ENCODE measurements around the gene SLC66A1.
A peak's percentile ranks its signal among the peaks of the same experiment; 100 is the strongest.
"Not testable (repeated sequence)": the region's sequence is repeated elsewhere in the genome, so short reads cannot be mapped to it uniquely, and the experiment has no call there.

Gene SLC66A1

GRCh38 chr1:19311931-19312781 lies at the start of gene SLC66A1, which contains the start of gene AKR7A2:
Gene SLC66A1 (plus strand): TSS chr1:19312326. CDS start chr1:19317678, 5,352 bp downstream.
Gene AKR7A2 (minus strand): TSS chr1:19312144. CDS start chr1:19312124, 20 bp downstream.
- H3K4me3 Mint-ChIP-seq, result peak within 1 kb of the TSS; percentile 92
- no peaks in the 10 kb centered on the region for H3K27me3 Mint-ChIP-seq
- H3K9me3 Mint-ChIP-seq (ENCODE audit: low read depth), result no peaks in the 10 kb centered on the region
- H3K4me1 Mint-ChIP-seq (ENCODE audit: low read depth), result peaks cover 35% of the 10 kb centered on the region
- peak within 1 kb of the TSS; percentile 64 for H3K27ac Mint-ChIP-seq
- peaks cover 8% of the 10 kb centered on the region for H3K36me3 Mint-ChIP-seq

- H3K9me3 Mint-ChIP-seq (ENCODE audit: low read depth), result no peaks in the 10 kb centered on the region
- no peak overlapping the region for H3K27ac Mint-ChIP-seq
- no peaks in the 10 kb centered on the region for H3K27me3 Mint-ChIP-seq
- no peaks in the 10 kb centered on the region for H3K4me1 Mint-ChIP-seq (ENCODE audit: low read depth)
- peaks cover 2% of the 10 kb centered on the region for H3K36me3 Mint-ChIP-seq
- no peak overlapping the region for H3K4me3 Mint-ChIP-seq
Observed at GRCh38 chr1:19262744-19263143, 49.4 kb upstream of the SLC66A1 start.

GRCh38 chr1:19268445-19268844 lies 43.7 kb upstream of the SLC66A1 start:
- Mint-ChIP-seq H3K27me3 (peaks cover 6% of the 10 kb centered on the region), H3K27ac (no peak overlapping the region), H3K4me1 (ENCODE audit: low read depth) (peaks cover 4% of the 10 kb centered on the region), H3K36me3 (peaks cover 5% of the 10 kb centered on the region), H3K4me3 (no peak overlapping the region), H3K9me3 (ENCODE audit: low read depth) (no peaks in the 10 kb centered on the region)

GRCh38 chr1:19269427-19270342 lies 42.4 kb upstream of the SLC66A1 start:
- H3K4me3 Mint-ChIP-seq; H3K4me1 Mint-ChIP-seq (ENCODE audit: low read depth); H3K27me3 Mint-ChIP-seq; H3K36me3 Mint-ChIP-seq; H3K9me3 Mint-ChIP-seq (ENCODE audit: low read depth); H3K27ac Mint-ChIP-seq: not testable (repeated sequence)

GRCh38 chr1:19270343-19270730 lies 41.8 kb upstream of the SLC66A1 start:
- not testable (repeated sequence) for H3K36me3 Mint-ChIP-seq; H3K4me1 Mint-ChIP-seq (ENCODE audit: low read depth); H3K27ac Mint-ChIP-seq; H3K27me3 Mint-ChIP-seq; H3K4me3 Mint-ChIP-seq; H3K9me3 Mint-ChIP-seq (ENCODE audit: low read depth)

- Mint-ChIP-seq H3K4me3 (no peak overlapping the region), H3K36me3 (peaks cover 6% of the 10 kb centered on the region), H3K27me3 (peaks cover 9% of the 10 kb centered on the region), H3K4me1 (ENCODE audit: low read depth) (peaks cover 6% of the 10 kb centered on the region), H3K27ac (no peak overlapping the region), H3K9me3 (ENCODE audit: low read depth) (peaks cover 4% of the 10 kb centered on the region)
Observed at GRCh38 chr1:19272064-19272463, 40.1 kb upstream of the SLC66A1 start.

- no peak overlapping the region for H3K27ac Mint-ChIP-seq
- H3K27me3 Mint-ChIP-seq, result peaks cover 9% of the 10 kb centered on the region
- H3K9me3 Mint-ChIP-seq (ENCODE audit: low read depth), result peaks cover 4% of the 10 kb centered on the region
Observed at GRCh38 chr1:19273106-19273843, 38.9 kb upstream of the SLC66A1 start.

GRCh38 chr1:19273844-19274531 lies 38.1 kb upstream of the SLC66A1 start:
- not testable (repeated sequence) for H3K36me3 Mint-ChIP-seq; H3K4me1 Mint-ChIP-seq (ENCODE audit: low read depth); H3K4me3 Mint-ChIP-seq; H3K27me3 Mint-ChIP-seq; H3K27ac Mint-ChIP-seq; H3K9me3 Mint-ChIP-seq (ENCODE audit: low read depth)

More at GRCh38 chr1:19273106-19273843, 38.9 kb upstream of the SLC66A1 start:
- Mint-ChIP-seq H3K4me1 (ENCODE audit: low read depth) (peaks cover 6% of the 10 kb centered on the region), H3K36me3 (peaks cover 6% of the 10 kb centered on the region), H3K4me3 (peak overlapping the region; percentile 44)

- Mint-ChIP-seq H3K27me3 (peaks cover 9% of the 10 kb centered on the region), H3K4me1 (ENCODE audit: low read depth) (peaks cover 6% of the 10 kb centered on the region), H3K27ac (no peak overlapping the region), H3K9me3 (ENCODE audit: low read depth) (peaks cover 4% of the 10 kb centered on the region), H3K36me3 (peaks cover 6% of the 10 kb centered on the region), H3K4me3 (no peak overlapping the region)
Observed at GRCh38 chr1:19274636-19275035, 37.5 kb upstream of the SLC66A1 start.

- H3K27ac Mint-ChIP-seq, result no peak overlapping the region
- H3K4me3 Mint-ChIP-seq, result no peak overlapping the region
- H3K27me3 Mint-ChIP-seq, result no peaks in the 10 kb centered on the region
- H3K4me1 Mint-ChIP-seq (ENCODE audit: low read depth), result peaks cover 3% of the 10 kb centered on the region
- H3K36me3 Mint-ChIP-seq, result no peaks in the 10 kb centered on the region
- no peaks in the 10 kb centered on the region for H3K9me3 Mint-ChIP-seq (ENCODE audit: low read depth)
Observed at GRCh38 chr1:19283891-19284290, 28.2 kb upstream of the SLC66A1 start.

- H3K27me3 Mint-ChIP-seq, result peaks cover 3% of the 10 kb centered on the region
- H3K4me1 Mint-ChIP-seq (ENCODE audit: low read depth), result peaks cover 8% of the 10 kb centered on the region
- H3K36me3 Mint-ChIP-seq, result peaks cover 7% of the 10 kb centered on the region
- no peak overlapping the region for H3K27ac Mint-ChIP-seq
- no peak overlapping the region for H3K4me3 Mint-ChIP-seq
- H3K9me3 Mint-ChIP-seq (ENCODE audit: low read depth), result no peaks in the 10 kb centered on the region
Observed at GRCh38 chr1:19284881-19285280, 27.2 kb upstream of the SLC66A1 start.

- H3K27ac Mint-ChIP-seq; H3K36me3 Mint-ChIP-seq; H3K4me3 Mint-ChIP-seq; H3K9me3 Mint-ChIP-seq (ENCODE audit: low read depth); H3K4me1 Mint-ChIP-seq (ENCODE audit: low read depth); H3K27me3 Mint-ChIP-seq: not testable (repeated sequence)
Observed at GRCh38 chr1:19285366-19285765, 26.8 kb upstream of the SLC66A1 start.

- not testable (repeated sequence) for H3K27ac Mint-ChIP-seq; H3K36me3 Mint-ChIP-seq; H3K4me1 Mint-ChIP-seq (ENCODE audit: low read depth); H3K4me3 Mint-ChIP-seq; H3K9me3 Mint-ChIP-seq (ENCODE audit: low read depth); H3K27me3 Mint-ChIP-seq
Observed at GRCh38 chr1:19285807-19286206, 26.3 kb upstream of the SLC66A1 start.

- peaks cover 8% of the 10 kb centered on the region for H3K4me1 Mint-ChIP-seq (ENCODE audit: low read depth)
- peaks cover 8% of the 10 kb centered on the region for H3K36me3 Mint-ChIP-seq
- H3K27me3 Mint-ChIP-seq, result peaks cover 3% of the 10 kb centered on the region
- no peaks in the 10 kb centered on the region for H3K9me3 Mint-ChIP-seq (ENCODE audit: low read depth)
- peak overlapping the region; percentile 77 for H3K4me3 Mint-ChIP-seq
- H3K27ac Mint-ChIP-seq, result no peak overlapping the region
Observed at GRCh38 chr1:19287436-19288185, 24.5 kb upstream of the SLC66A1 start.

Data from activated naive CD8-positive, alpha-beta T cell (primary cell).